ENCODE data around the gene STX5. TPM values are rescaled to one million over a fixed set of nuclear protein-coding genes. Genes with fewer than 3 reads are reported as not detected.
"Not testable (repeated sequence)": the region's sequence is repeated elsewhere in the genome, so short reads cannot be mapped to it uniquely, and the experiment has no call there.

STX5 gene
- total and polyA plus RNA-seq, 7 donors, result 16.0 to 24.6 (median 21.0) TPM

DNA sequence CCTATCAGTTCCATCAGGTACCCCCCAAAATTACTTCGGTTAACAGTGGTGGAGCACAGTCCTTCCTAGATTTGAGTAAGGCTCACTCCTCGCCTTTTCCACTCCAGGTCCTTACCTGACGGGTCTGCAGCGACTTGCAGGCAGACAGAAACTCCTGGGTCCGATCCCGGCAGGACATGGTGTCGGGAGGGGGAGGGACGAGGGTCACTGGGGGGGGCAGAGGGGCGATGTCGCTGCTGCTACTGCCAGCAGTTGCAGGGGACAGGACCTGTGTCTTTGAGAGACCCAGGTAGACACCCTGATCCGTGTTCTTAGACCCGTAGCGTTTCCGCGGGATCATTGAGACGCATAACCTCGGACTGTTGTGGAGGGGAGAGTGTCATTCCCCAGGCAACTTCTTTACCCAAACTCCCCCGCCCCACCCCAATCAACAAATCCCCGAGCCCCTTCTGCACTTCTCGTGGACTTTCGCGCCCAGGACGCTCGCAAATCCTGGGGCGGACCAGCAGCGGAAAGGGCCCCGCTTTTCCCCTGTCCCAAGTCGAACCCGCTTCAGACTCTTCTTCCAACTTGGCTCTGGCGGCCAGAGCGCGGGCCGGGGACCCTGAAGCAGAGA is 839 bp downstream of the STX5 start:
- TF ChIP-seq, protein P1, sequence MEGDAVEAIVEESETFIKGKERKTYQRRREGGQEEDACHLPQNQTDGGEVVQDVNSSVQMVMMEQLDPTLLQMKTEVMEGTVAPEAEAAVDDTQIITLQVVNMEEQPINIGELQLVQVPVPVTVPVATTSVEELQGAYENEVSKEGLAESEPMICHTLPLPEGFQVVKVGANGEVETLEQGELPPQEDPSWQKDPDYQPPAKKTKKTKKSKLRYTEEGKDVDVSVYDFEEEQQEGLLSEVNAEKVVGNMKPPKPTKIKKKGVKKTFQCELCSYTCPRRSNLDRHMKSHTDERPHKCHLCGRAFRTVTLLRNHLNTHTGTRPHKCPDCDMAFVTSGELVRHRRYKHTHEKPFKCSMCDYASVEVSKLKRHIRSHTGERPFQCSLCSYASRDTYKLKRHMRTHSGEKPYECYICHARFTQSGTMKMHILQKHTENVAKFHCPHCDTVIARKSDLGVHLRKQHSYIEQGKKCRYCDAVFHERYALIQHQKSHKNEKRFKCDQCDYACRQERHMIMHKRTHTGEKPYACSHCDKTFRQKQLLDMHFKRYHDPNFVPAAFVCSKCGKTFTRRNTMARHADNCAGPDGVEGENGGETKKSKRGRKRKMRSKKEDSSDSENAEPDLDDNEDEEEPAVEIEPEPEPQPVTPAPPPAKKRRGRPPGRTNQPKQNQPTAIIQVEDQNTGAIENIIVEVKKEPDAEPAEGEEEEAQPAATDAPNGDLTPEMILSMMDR (IDR thresholded peaks at IDR 0.05), result no peak
- Histone ChIP-seq H3K36me3 (ENCODE audit: insufficient read depth in 1 of 2, low read depth in 1 of 2) (peaks cover 6 to 67% of the 10 kb centered on the region in 2 donors), H3K4me3 (peak overlapping the region; percentile 99), H3K27ac (peak overlapping the region; percentile 98), H3K27me3 (ENCODE audit: insufficient read depth in 3 of 3, low read length in 2 of 3) (no peaks in the 10 kb centered on the region), H3K9me3 (no peaks in the 10 kb centered on the region), H3K4me1 (peaks cover 27% of the 10 kb centered on the region)
- DNase-seq (peak in 1 of 2 donors; percentile 52), ATAC-seq (no peak)
- 0 to 1% (median 1%) methylated on average over 30 to 33 of the region's 33 CpGs for WGBS, 3 donors
- intact Hi-C loops (cut with DNase I), result loop anchor here (5.0 kb wide), 2 partner anchors 34 to 44 kb away; partner anchors contain the start of gene TMEM179B (in 1 of the 2)

DNA sequence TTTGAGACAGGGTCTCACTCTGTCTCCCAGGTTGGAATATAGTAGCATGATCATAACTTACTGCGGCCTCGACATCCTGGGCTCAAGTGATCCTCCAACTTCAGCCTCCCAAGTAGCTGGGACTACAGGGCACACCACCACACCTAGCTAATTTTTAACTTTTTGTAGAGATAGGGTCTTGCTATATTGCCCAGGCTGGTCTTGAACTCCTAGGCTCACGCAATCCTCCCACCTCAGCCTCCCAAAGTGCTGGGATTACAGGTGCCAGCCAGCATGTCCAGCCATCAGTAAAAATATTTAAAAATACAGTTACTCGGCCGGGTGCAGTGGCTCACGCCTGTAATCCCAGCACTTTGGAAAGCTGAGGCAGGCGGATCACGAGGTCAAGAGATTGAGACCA is 3.7 kb downstream of the STX5 start:
- DNase-seq; H3K27me3 ChIP-seq (ENCODE audit: insufficient read depth in 3 of 3, low read length in 2 of 3); ATAC-seq; H3K4me3 ChIP-seq; H3K9me3 ChIP-seq; H3K27ac ChIP-seq; intact Hi-C loops (cut with DNase I): not testable (repeated sequence)
- WGBS, 3 donors, result 93 to 94% (median 93%) methylated on average over 8 of the region's 8 CpGs
- H3K4me1 ChIP-seq, result peaks cover 22% of the 10 kb centered on the region
- H3K36me3 ChIP-seq (ENCODE audit: insufficient read depth in 1 of 2, low read depth in 1 of 2), result peaks cover 0 to 68% of the 10 kb centered on the region in 2 donors

DNA sequence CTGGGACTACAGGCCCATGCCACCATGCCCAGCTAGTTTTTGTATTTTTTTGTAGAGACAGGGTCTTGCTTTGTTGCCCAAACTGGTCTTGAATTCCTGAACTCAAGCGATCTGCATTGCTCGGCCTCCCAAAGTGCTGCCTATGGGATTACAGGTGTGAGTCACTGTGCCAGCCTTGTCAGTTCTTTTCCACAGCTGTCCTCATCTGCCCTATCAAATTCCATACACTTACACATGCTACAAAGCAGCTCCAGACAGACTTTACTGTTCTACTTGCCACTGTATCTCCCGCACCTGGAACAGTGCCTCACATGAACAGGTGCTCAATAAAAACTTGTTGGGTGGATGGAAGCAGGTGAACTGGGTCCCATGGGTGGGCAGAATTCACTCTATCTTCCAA is 8.2 kb downstream of the STX5 start:
- Histone ChIP-seq H3K4me3 (no peak overlapping the region), H3K4me1 (no peaks in the 10 kb centered on the region), H3K27me3 (ENCODE audit: insufficient read depth in 3 of 3, low read length in 2 of 3) (no peaks in the 10 kb centered on the region), H3K36me3 (ENCODE audit: insufficient read depth in 1 of 2, low read depth in 1 of 2) (peaks cover 11 to 100% of the 10 kb centered on the region in 2 donors), H3K27ac (peak overlapping the region; percentile 23), H3K9me3 (no peaks in the 10 kb centered on the region)
- intact Hi-C loops (cut with DNase I), result no loop called here
- TF ChIP-seq, protein P1 (IDR thresholded peaks at IDR 0.05), result no peak
- DNase-seq (peak in 1 of 2 donors; percentile 44), ATAC-seq (peak; percentile 75 to 92 (median 90))
- 37 to 57% (median 48%) methylated on average over 3 of the region's 3 CpGs for WGBS, 3 donors

DNA sequence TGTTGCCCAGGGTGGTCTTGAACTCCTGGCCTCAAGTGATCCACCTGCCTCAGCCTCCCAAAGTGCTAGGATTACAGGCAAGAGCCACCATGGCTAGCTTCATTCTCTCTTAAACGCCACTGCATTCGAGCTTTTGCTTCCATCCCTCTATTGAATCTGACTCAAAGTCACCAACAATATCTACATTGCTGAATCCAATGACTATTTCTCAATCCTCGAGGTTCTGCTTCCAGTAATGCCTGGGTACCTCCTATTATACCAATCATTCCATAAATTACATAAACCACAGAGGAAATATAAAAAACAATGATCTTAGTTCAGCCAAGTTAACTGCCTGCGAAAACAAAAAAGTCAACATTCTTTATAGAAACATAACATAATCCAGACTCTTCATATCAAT is 14.7 kb downstream of the STX5 start:
- Histone ChIP-seq H3K9me3 (no peaks in the 10 kb centered on the region), H3K4me1 (no peaks in the 10 kb centered on the region), H3K27ac (no peak overlapping the region), H3K36me3 (ENCODE audit: insufficient read depth in 1 of 2, low read depth in 1 of 2) (peaks cover 8 to 85% of the 10 kb centered on the region in 2 donors), H3K4me3 (no peak overlapping the region), H3K27me3 (ENCODE audit: insufficient read depth in 3 of 3, low read length in 2 of 3) (no peaks in the 10 kb centered on the region)
- intact Hi-C loops (cut with DNase I), result loop anchor here in 1 of 2 donors (2.0 kb wide), 1 partner anchor 22 kb away; no protein-coding TSS in a partner anchor
- TF ChIP-seq, protein P1 (IDR thresholded peaks at IDR 0.05), result no peak
- no peak for ATAC-seq
- no peak for DNase-seq
- WGBS, 3 donors, result 93 to 95% (median 93%) methylated on average over 4 of the region's 4 CpGs

DNA sequence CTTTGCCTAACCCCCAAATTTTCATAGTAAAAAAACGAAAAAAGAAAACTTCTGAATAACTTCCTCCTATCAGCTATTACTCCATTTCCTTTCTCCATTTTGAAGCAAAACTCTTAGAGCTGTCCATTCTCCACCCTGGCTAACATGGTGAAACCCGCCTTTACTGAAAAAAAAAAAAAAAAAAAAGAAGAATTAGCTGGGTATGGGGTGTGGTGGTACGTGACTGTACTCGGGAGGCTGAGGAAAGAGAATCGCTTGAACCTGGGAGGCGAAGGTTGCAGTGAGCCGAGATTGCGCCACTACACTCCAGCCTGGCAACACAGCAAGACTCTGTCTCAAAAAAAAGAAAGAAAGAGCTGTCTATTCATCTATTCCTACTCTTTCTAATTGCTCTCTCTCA is 15.3 kb downstream of the STX5 start:
- ATAC-seq (no peak), DNase-seq (no peak)
- H3K9me3 ChIP-seq, result no peaks in the 10 kb centered on the region
- WGBS, 3 donors, result 82 to 85% (median 85%) methylated on average over 8 of the region's 8 CpGs
- peaks cover 8 to 79% of the 10 kb centered on the region in 2 donors for H3K36me3 ChIP-seq (ENCODE audit: insufficient read depth in 1 of 2, low read depth in 1 of 2)
- H3K27me3 ChIP-seq (ENCODE audit: insufficient read depth in 3 of 3, low read length in 2 of 3), result no peaks in the 10 kb centered on the region
- no peak overlapping the region for H3K4me3 ChIP-seq
- H3K27ac ChIP-seq, result no peak overlapping the region
- H3K4me1 ChIP-seq, result no peaks in the 10 kb centered on the region
- TF ChIP-seq, protein P1 (IDR thresholded peaks at IDR 0.05), result no peak
- intact Hi-C loops (cut with DNase I), result loop anchor here in 1 of 2 donors (2.0 kb wide), 1 partner anchor 22 kb away; no protein-coding TSS in a partner anchor
